GM18858 (cell line): ENCODE results near the gene C1orf21.

Experiments
- ATAC-seq: cut with Tn5 transposase; IDR thresholded peaks from one replicate; pipeline ENCODE4 v1.9.1; 2021; ENCODE audit not compliant: unreplicated experiment

C1orf21 gene

DNA sequence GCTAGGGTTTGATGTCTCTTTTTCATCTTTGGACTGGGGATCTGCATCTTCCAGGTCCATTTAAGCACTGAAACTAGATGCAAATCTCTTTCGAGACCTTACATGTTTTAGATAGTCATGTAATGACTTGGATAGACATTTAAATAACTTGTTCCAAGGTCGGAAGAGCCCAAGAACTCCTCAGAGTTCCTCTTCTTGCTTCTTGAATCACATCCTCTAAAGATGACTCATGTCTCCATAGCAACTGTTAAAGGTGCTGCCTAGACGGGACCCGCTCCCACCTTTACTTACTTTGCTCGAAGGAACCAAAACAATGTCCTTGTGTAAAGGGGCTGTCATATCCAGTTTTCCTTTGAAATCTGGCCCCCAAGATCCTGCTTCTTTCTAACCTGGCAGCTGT lies 237.8 kb downstream of the C1orf21 start:
- ATAC-seq, result no peak

DNA sequence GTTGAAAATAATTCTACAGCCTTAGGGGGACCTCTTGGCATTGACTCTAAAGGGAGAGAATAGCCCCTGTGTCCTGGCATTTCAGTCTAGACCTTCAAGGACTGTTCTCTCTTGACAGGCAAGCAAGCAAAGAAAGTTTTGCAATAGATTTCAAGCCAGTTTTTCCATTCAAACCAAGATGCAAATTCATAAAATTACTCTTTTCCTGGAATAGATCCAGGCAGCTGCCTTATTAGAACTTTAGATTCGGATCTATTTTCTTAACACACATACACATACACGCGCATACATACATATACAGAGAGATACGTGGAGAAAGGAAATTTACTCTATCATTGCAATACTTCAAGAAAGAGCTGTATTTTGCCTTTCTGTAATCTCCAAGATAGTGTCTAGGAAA lies 238.4 kb downstream of the C1orf21 start:
- ATAC-seq, result no peak

DNA sequence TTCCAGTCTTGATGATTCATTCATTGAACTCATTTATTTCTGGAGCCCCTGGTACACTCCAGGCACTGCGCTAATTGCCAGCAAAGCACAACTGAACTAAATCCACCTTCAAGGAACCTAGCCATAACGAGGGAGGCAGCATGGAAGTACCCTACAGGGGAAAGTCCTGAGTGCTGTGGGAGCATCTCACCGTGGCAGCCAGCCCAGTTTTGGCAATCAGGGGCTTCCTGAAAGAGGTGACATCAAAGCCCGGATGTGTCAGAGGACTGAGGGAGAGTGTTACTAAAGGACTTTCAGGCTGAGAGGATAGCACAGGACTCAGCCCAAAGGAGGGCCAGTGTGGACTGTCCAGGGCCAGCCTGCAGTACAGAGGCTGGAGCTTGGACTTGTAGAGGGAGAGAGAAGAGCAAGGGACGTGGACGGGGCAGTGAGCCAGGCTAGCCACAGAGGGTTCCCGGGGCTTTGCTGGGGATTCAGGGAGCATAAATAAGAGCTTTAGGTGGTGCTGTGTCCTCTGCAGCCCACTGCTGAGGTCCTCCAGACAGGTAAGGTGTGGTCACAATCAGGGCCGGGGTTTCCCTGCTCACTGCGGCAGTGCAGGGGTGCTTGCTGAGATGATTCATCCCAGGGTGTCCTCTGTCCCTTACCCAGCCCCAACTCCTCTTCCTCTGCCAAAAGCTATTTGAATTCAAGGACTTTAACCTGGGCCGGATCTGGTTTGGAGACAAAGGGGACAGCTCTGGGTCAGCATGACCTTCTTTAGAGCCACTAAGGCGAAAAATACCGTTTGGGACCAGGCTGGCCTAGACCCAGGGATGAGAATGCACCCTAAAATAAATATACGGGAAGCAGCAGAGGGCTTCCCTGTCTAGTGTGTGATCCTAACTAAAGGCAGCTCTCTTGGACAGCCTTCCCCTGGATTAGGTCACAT lies 239.5 kb downstream of the C1orf21 start:
- no peak for ATAC-seq

DNA sequence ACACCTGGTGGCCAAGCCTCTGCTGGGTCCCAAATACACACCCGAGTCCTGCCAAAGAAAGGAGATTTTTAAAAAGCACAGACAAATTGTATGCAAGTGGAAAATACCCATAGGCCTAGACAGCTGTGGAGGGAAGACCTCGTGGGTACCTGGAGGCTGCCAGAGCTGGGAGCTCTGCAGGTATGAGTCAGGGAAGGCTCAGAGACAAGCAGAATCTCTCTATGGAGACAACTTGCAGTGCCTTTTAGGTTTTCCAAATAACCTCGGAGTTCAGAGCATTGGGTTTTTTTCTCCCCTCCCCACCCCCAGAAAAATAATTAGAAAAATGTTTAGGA lies 240.1 kb downstream of the C1orf21 start:
- ATAC-seq, result no peak

DNA sequence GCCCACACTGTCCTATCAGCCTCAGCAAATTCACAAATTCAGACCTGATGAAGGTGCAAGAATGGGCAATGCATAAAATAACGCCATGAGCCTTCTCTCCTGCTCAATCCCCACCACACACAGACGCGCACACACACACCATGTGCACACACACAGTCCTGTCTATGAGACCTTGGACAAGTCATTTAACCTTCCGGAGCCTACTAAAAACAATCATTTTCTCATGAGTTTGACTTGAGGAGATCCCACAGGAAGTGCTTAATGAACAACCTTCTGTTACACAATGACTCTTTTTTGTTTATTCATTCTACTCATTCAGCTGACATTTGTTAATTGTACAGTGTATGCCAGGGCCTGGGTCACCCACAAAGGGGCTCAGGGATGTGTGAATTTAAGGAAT lies 242.4 kb downstream of the C1orf21 start:
- no peak for ATAC-seq

DNA sequence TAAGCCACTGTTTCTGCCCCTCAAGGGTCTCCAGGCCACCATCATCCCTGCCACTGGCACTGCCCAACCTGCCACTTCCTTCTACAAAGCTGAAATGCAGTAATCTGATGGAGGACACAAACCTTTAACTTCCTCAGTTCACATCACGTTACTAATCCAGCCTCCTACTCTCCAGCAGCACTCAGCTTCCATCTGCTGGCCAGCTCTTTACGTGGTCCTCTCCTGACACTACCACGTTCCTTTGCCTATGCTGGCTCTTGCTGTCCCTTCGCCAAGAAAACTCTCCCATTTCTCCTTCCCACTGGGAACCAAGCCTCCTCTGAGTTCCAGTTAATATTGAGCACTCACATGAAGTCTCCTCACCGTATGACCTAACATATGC lies 243.8 kb downstream of the C1orf21 start:
- no peak for ATAC-seq

DNA sequence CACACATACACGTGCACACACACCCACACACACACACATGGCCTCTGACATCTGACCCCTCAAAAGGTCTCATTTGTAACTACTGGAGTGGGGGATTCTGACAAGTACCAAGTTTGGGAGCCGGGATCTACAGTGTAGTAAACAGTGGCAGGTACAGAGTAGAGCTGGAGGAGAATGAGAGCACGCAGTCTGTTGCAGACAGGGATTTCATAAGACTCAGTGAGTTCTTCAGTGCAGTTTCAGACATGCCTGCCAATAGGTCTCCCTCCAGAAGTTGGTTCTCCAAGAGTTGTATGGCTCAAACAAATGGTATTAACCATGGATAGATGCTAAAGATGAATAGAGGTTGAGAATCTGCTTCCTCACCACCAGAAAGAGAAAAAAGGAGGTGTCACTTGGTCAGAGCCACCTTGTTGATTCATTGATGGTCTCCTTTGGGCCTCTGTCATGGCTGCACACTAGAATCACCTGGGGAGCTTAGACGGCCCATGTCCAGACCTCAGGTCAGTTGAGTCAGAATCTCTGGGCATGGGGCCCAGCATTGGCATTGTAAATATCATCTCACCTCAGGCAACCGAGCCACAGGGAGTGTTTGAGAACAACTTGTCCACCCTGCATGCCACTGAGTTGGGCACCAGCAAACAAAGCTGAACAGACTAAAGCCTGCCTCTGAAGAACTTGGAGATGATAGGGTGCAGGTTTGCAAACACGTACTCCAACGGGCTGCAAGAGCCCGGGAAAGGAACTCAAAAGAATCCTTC lies 245.8 kb downstream of the C1orf21 start:
- no peak for ATAC-seq

DNA sequence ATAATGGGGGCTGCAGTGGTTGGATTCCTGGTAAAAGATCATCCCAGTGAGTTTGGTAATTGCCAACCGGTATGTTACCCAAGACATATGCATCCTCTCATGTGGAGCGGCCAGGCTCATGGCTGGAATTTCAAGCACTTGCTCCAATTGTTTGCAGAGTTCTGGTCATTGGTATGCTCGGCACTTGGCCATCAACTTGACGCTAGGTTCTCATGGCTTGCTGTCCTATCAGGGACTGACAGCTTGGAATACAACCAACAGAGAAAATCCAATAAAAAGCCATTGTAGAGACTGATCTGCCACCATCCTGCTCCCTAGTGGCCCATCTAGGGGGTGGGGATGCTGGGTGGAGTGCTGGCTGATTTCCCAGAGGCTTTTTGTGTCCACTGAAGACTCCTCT lies 247.0 kb downstream of the C1orf21 start:
- ATAC-seq, result no peak

DNA sequence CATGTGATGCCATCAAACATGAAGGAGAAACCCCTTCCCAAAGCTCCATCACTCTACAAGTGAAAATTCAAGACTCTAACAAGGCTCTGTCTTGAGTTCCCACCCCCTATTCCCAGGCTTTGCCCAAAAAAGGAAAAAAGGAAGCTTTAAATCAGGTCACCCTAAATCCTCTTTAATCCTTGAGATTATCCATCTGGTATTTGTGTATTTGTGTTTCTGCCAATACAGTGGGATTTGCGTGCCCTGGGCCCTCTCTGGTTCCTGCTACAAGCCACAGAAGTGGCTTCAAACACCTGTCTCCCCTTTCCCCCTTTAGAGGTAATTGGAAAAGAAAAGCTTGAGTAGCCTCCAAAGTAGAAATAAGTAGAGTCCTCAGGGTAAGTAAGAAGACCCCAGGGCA lies 247.5 kb downstream of the C1orf21 start:
- no peak for ATAC-seq

DNA sequence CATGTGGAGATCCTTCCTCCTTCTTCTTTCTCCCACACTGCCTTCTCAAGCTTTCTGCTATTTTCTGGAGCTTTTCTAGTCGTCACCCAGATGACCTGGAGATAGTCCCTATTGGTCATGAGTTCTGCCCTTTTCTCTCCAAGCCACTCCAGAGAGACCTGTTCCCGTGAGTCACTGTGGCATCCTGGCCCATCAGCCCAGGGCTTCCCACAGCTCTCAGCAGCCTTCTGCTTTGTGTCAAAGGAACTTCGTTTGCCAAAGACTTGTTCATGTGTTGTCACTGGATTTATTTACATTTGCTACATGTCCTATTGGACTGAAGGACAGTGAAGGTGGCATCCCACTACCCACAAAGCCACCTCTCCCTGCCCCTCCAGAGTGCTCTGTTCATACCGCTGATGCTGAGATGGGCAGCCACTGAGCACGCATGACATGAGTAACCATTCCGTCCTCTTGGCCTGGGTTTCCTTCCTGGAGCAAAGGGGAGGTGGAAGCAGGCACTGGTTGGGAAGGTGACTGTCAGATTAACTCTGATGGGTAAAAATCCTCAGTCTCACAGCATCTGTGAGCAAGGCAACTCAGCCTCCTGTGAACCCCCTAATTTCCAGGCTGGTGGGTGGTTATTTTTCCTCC lies 248.6 kb downstream of the C1orf21 start:
- no peak for ATAC-seq

DNA sequence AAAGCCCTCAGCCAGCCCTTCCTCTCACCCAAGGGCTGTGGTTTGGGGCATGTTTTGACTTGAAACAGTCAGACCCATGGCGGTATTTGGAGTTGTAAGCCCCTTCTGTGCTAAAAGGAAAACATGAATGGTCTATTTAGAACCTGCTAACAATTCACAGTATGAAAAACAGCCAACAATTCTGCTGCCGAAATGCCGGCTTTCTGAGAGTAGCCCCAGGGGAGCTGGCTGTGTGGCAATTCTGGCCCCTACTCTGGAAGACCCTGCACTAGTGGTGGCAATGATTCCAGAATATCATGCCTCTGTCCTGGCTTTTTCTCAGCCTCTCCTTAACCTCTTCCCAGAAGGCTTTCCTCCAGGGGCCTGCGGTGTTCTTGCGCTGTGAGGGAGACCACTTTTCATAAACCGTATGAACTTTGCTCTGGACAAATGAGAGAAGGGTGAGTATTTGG lies 249.2 kb downstream of the C1orf21 start:
- ATAC-seq, result no peak

DNA sequence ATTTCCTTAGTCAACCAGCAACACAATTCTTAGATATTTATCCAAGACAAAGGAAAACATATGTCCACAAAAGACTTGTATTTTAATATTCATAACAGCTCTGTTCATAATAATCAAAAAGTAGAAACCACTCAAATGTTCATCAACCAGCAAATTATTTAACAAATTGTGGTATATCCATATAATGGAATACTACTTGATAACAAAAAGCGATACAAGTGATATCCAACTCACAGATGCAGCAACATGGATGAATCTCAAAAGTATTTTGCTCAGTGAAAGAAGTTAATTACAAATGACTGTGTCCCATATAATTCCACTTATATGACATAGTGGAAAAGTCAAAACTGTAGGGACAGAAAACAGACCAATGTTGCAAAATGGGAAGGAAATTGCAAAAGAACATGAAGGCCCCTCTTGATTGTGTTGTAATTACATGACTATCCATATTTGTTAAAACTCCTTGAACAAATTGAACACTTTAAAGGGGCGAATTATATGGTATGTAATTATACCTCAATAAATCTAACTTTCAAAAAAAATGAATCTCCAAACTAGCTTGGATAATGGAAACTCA lies 250.9 kb downstream of the C1orf21 start:
- no peak for ATAC-seq

DNA sequence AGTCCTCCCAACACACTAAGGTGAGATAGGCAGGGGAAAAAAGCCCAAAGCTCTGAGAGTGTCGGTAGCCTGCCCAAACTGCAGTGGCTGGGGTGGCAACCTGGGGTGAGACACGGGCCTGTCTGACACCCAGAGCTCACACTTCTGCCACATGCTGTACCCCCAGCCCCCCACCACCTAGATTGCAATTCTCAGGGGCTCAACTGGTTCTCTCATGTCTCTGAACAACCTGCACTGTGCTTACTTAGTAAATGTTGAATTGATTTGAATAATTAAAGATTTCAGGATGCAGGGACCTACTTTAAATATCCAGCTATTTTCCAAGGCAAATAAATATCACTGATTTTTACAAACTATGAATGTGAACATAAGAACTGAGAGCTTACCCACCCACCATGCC lies 252.4 kb downstream of the C1orf21 start:
- no peak for ATAC-seq

DNA sequence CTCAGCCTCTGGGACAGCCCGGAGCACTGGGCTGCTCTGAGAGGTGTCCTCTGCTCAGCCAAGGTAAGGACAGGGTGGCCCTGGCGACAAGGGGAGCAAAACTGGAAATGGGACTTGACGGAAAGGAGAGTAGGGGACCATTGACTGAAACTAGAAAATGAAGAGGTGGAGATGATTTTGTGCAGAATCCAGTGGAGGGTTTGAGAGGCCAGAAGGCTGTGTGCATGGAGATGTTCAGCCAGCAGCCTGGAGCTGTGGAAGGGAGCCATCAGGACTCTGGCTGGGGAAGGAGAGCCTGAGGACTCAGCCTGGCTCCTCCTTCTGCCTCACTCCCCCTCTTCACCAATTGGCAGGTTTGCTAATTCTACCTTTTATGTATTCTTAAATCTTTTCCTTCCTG lies 253.7 kb downstream of the C1orf21 start:
- ATAC-seq, result no peak

DNA sequence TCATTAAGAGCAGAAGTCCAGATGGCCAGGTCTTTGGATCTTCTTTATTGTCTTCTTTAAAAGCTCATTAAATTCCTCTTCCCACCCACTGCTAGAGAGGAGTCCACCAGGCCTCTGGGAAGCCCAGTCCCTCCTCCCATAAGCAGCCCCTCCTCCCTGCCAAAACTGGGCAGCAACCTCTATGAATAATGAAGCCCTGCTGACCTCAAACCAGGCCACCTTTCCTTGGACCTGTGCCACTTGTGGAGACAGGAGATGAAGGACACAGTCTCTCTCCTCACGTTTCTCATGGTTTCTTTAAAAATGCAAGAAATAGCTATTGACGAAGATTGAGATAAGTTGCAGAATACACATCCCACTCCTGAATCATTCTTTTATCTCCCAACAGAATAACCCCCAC lies 255.1 kb downstream of the C1orf21 start:
- ATAC-seq, result no peak

DNA sequence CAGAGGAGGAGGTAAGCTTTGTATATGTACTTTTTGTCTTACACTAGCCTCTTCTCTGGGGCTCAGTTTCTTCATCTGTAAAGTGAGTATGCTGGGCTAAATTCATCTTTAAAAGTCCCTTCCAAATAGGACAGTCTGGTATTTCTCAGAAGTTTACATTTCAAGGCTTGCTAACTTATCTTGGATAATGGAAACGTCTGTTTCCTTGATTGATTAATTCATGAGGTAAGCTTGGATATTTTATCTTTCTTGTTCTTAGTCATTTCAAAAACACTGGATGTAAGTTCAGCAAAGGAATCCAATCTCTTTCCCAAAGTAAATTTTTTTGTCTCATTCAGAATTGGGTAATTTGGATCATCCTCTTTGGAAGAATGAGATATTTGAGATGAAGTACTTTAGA lies 256.8 kb downstream of the C1orf21 start:
- ATAC-seq, result no peak

DNA sequence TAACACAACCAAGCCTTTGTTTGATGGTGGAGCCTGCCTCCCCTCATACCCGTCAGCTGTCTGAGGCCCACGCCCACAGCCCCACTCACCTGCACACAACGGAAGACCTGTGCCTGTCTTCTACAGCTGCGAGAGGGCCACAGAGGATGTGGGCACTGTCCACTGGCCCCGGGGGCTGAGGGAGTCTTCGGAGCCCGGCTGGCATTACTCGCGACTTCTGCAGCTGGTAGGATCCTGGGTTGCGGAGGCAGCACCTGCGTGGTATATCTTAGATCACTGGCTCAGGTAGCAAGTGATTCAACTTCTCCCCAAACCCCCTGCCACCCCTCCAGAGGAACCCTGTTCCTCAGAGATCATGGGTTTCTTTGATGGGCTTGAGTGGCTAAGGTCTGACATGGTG lies 257.9 kb downstream of the C1orf21 start:
- no peak for ATAC-seq

DNA sequence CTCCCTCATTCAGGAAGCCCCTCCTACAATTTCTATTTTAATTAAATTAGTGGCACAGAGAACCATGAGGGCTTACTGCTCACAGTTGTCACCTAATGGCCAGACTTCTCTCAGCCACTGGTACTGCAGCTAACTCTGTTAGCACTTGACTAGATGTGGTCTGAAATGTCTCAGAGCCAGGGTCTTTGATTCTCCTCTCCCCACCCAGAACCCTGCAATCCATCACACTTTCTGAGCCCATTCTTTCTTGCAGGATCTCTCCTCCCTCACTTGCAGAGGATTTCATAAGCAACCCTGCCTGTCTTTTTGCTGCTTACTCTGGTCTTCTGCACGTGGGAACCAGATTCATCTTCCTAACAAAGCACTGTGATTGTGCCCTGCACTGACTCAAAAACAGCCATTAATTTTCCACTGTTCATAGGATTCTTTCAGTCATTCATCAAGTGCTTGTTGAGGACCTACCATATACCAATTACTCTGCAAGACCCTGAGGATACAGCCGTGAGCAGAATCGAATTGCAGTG lies 259.4 kb downstream of the C1orf21 start:
- no peak for ATAC-seq

DNA sequence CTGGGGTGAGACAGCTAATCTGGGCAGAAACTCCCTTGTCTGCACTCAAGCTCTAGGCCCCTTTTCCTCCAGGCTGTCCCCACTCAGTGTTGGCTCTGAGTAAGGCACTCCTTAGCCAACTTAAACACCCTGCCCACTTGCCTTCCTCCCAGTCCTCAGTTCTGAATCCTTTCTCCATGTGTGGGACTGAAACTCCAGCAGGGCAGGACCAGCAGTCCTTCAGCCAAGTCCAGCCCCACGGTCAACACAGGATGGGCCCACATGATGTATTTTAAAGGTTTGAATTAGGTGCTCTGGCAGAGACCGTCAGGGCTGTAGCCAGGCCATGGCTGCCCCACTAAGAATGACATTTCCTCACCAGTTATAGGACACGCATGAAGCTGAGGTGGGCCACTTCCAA lies 260.0 kb downstream of the C1orf21 start:
- no peak for ATAC-seq

DNA sequence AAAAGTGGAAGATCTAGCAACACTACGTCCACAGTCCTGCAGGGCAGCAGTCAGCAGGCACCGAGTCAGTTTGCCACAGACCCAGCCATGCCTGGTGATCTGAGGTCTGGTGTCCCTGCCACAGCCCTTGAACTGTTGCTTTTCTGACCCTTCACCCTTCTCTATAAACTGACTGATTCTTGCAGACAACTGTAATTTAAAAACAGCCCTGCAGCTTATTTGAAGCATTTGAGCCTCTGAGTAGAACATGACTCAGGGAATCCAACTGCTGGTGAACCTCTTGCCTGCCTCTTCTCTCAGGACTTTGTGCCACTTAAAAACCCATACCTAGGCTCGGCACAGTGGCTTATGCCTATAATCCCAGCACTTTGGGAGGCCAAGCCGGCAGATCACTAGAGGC lies 260.6 kb downstream of the C1orf21 start:
- ATAC-seq, result no peak

DNA sequence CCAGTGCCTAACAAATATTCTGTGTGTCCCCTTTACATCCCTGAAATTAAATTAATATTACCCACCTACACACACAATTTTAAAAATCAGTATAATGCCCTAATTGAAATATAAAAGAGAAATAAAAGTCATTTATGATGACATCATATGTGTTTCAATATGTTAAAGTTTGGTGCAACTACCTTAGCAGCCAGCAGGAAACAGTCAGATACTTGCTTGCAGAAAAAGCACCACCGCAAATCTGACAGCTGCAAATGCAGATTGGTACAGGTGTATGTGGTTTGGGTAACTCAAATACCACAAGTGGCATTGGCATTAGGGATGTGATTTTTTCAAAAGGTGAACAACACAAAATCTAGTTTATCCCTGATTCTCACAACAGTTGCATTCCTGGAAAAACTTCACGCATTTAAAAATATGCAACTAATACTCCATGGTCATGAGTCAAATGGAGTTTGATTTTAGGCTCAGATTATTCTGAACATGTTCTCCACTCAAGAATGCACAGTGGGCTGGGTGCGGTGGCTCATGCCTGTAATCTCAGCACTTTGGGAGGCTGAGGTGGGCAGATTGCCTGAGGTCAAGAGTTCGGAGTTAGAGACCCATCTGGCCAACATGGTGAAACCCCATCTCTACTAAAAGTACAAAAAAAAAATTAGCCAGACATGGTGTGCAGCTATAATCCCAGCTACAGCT lies 261.5 kb downstream of the C1orf21 start:
- ATAC-seq, result no peak
